ENCODE results near the gene HSPA9.
"Not testable (repeated sequence)": the region's sequence is repeated elsewhere in the genome, so short reads cannot be mapped to it uniquely, and the experiment has no call there.

Gene HSPA9

DNA sequence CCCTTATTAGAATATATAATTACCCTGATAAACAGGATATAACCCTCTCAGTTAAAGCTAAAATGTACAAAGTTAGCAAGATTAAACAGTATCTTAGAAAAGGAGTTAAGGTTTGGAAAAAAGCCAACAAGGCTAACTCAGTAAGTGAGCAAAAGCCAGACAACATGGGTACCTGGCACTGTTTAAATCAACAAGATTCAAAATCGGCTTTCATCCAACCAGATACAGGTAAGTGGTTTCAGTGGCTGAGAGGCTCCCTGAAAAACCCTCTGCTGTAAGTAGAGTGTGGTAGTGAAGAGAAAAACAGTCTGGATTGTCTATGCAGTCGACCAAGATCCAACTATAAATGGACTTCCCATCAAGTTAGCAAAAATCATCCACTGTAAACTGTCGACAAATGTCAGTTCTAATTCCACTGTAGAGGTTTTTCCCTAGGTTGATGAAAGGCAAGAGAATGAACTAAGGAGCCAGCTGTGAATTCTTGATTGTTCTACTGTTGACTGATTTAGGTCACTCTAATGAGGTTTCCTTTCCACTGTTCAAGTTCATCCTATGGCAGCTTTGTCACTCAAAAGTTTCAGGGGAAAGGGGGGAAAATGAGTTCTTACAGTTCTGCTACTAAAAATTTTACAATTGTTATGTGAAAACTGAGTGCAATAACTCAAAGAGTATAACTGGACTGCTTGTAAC is 59.5 kb downstream of the HSPA9 start:
- TF ChIP-seq, protein P1, sequence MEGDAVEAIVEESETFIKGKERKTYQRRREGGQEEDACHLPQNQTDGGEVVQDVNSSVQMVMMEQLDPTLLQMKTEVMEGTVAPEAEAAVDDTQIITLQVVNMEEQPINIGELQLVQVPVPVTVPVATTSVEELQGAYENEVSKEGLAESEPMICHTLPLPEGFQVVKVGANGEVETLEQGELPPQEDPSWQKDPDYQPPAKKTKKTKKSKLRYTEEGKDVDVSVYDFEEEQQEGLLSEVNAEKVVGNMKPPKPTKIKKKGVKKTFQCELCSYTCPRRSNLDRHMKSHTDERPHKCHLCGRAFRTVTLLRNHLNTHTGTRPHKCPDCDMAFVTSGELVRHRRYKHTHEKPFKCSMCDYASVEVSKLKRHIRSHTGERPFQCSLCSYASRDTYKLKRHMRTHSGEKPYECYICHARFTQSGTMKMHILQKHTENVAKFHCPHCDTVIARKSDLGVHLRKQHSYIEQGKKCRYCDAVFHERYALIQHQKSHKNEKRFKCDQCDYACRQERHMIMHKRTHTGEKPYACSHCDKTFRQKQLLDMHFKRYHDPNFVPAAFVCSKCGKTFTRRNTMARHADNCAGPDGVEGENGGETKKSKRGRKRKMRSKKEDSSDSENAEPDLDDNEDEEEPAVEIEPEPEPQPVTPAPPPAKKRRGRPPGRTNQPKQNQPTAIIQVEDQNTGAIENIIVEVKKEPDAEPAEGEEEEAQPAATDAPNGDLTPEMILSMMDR (IDR thresholded peaks at IDR 0.05; ENCODE audit: borderline replicate concordance, insufficient read depth, low read depth, low read length), result no peak
- no peak overlapping the region for H3K4me3 ChIP-seq (ENCODE audit: low read depth, low read length)

DNA sequence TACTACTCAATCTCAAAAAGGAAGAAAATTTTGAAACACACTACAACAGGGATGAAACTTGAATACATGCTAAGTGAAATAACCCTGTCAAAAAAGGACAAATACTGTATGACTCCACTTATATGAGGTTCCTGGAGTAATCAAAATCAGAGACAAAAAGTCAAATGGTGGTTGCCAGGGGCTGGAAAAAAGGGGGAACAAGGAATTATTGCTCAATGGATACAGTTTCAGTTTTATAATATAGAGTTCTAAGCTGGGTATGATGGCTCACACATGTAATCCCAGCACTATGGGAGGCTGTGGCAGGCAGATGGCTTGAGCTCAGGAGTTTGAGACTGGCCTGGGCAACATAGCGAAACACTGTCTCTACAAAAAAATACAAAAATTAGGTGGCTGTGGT is 61.2 kb downstream of the HSPA9 start:
- no peak overlapping the region for H3K4me3 ChIP-seq (ENCODE audit: low read depth, low read length)
- TF ChIP-seq, protein P1 (IDR thresholded peaks at IDR 0.05; ENCODE audit: borderline replicate concordance, insufficient read depth, low read depth, low read length), result no peak

DNA sequence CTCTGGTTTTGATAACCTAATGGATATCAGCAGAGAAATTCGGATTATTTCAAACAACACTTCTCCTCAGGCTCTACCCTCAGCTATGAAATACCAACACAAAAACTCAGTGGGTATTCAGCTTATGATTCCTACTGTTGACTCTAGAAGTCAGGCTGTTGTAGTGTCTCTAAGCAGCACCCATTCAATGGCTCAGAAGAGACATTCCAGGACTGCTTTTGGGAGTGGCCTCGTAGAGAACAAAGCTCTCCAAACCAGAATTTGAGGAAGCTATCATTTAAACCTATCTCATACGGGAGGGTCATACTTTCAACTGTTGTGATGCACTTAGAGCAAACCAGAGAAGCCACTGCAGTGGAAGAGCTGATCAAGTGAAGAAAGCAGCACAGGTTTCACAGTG is 66.2 kb downstream of the HSPA9 start:
- TF ChIP-seq, protein P1 (IDR thresholded peaks at IDR 0.05; ENCODE audit: borderline replicate concordance, insufficient read depth, low read depth, low read length), result no peak

DNA sequence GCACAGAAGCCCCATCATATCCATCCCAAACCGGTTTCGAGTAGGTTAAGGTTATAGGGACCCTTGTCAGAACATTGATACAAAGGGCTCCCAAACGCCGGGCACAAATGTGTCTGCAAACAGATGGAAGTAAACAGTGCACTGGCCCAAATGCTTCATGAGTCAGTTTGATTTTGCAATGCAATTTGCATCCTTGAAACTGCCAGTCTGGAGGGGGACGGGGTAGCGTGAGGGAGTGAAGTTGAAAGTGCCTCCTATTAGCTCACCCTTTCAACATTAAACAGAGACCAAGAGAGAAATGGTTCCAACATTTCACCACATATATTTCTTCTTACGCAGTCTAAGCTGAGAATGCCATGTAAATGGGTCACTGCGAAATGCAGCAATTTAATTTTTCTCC is 67.7 kb downstream of the HSPA9 start:
- H3K4me3 ChIP-seq (ENCODE audit: low read depth, low read length), result not testable (repeated sequence)

More for the DNA sequence above, 66.2 kb downstream of the HSPA9 start:
- no peak overlapping the region for H3K4me3 ChIP-seq (ENCODE audit: low read depth, low read length)

DNA sequence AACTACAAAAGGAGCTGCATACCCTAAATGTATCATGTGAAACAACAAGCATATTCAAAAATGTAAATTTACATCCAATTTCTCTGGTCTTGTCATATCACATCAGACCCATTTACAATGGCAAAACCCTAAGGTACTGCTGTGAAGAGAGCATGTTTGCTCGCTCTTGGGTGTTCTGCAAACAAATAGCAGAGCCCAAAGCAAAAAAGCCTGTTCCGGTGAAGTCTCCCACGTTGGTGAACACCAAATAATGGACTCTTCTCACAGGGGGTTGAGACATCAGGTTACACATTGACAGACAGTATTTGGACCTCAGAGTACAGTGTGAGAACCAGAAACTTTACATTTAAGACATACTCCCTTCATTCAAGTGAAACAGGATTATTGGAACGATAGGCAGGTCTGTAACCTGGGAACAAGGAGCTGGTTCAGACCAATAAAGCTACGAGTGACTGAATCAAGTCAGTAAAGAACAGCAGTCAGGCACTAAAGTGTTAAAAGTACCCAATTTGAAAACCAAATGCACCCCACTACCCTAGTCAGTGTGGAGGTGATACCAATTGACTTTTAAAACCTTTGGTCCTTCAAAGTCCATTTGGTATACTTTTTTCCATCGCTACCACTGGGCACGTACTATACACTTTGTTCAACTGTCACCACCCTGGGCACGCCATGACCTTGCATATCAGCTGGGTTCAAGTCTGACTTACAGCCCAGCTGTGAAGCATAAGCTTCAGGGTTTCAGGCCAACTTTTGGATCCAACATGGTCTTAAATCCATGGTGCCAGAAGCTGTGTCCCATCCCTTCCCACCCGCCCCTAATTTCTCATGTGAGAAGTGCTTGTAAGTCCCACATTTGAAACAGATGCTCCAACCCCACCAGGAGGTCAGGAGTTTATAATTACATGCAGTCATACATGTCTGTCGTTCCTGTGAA is 68.6 kb downstream of the HSPA9 start:
- TF ChIP-seq, protein P1 (IDR thresholded peaks at IDR 0.05; ENCODE audit: borderline replicate concordance, insufficient read depth, low read depth, low read length), result no peak
- no peak overlapping the region for H3K4me3 ChIP-seq (ENCODE audit: low read depth, low read length)

DNA sequence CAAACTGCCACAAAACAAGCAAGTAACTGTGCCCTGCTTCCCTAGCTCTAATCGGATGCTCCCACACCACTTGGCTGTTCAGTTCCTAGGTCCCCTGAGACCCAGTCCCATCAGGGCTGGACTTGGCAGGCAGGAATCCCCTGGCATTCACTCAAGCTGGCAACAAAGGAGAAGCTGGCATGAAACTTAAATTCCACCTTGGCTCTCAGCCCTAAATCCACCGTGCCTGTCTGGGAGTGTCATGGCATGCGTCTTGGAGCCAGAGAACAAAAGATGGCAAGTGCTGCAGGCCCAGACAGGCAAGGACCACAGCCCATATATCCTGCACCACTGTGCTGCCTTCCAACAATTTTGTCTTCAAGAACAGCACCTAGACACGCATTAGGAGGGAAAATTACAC is 70.4 kb downstream of the HSPA9 start:
- H3K4me3 ChIP-seq (ENCODE audit: low read depth, low read length), result no peak overlapping the region
- TF ChIP-seq, protein P1 (IDR thresholded peaks at IDR 0.05; ENCODE audit: borderline replicate concordance, insufficient read depth, low read depth, low read length), result no peak

Data from GM12875 (cell line).